ENCODE results near the gene FKBP6.
"Not testable (repeated sequence)": the region's sequence is repeated elsewhere in the genome, so short reads cannot be mapped to it uniquely, and the experiment has no call there.

FKBP6 gene

GRCh38 chr7:73373741-73374140 lies 45.8 kb downstream of the FKBP6 start:
- H3K4me3 ChIP-seq (ENCODE audit: low read length): no peak overlapping the region
- no peaks in the 10 kb centered on the region for H3K9me3 ChIP-seq (replicated peaks; ENCODE audit: insufficient read depth, low read length)
- no peak overlapping the region for H3K9ac ChIP-seq (ENCODE audit: low read length)
- no peaks in the 10 kb centered on the region for H4K20me1 ChIP-seq (ENCODE audit: insufficient read depth, low read length)
- no peaks in the 10 kb centered on the region for H3K4me1 ChIP-seq (ENCODE audit: low read length)
- TF ChIP-seq CTCF (IDR thresholded peaks at IDR 0.05; ENCODE audit: low read length) (no peak), EZH2phosphoT487 (IDR thresholded peaks at IDR 0.05; ENCODE audit: low read length) (no peak), EZH2 (optimal IDR thresholded peaks at IDR 0.05; ENCODE audit: low read depth, low read length) (no peak)
- H2AFZ ChIP-seq (ENCODE audit: low read length): no peak overlapping the region
- H3K9me2 ChIP-seq (replicated peaks; ENCODE audit: insufficient read depth, low read length): no peaks in the 10 kb centered on the region
- no peaks in the 10 kb centered on the region for H3K79me2 ChIP-seq (ENCODE audit: low read length)
- H3K36me3 ChIP-seq (replicated peaks; ENCODE audit: insufficient read depth, low read length): no peaks in the 10 kb centered on the region
- DNase-seq: no peak
- no peaks in the 10 kb centered on the region for H3K27me3 ChIP-seq (replicated peaks; ENCODE audit: insufficient read depth, low read length)
- no peaks in the 10 kb centered on the region for H3F3A ChIP-seq (ENCODE audit: insufficient read depth, low read length)
- no peak overlapping the region for H3K27ac ChIP-seq (ENCODE audit: low read length)
- no peak overlapping the region for H3K4me2 ChIP-seq (ENCODE audit: low read depth, low read length)

GRCh38 chr7:73376262-73376661 lies 48.3 kb downstream of the FKBP6 start:
- H3K9me3 ChIP-seq (replicated peaks; ENCODE audit: insufficient read depth, low read length); DNase-seq; H4K20me1 ChIP-seq (ENCODE audit: insufficient read depth, low read length): not testable (repeated sequence)

GRCh38 chr7:73376671-73377412 lies 48.9 kb downstream of the FKBP6 start:
- Histone ChIP-seq H3K9ac (ENCODE audit: low read length) (no peak overlapping the region), H3K4me1 (ENCODE audit: low read length) (no peaks in the 10 kb centered on the region), H3K4me3 (ENCODE audit: low read length) (no peak overlapping the region), H2AFZ (ENCODE audit: low read length) (no peak overlapping the region), H3F3A (ENCODE audit: insufficient read depth, low read length) (no peaks in the 10 kb centered on the region), H3K27ac (ENCODE audit: low read length) (no peak overlapping the region), H3K36me3 (replicated peaks; ENCODE audit: insufficient read depth, low read length) (no peaks in the 10 kb centered on the region), H4K20me1 (ENCODE audit: insufficient read depth, low read length) (no peaks in the 10 kb centered on the region), H3K79me2 (ENCODE audit: low read length) (no peaks in the 10 kb centered on the region), H3K27me3 (replicated peaks; ENCODE audit: insufficient read depth, low read length) (no peaks in the 10 kb centered on the region), H3K9me3 (replicated peaks; ENCODE audit: insufficient read depth, low read length) (no peaks in the 10 kb centered on the region), H3K9me2 (replicated peaks; ENCODE audit: insufficient read depth, low read length) (no peaks in the 10 kb centered on the region), H3K4me2 (ENCODE audit: low read depth, low read length) (no peak overlapping the region)
- no peak for TF ChIP-seq EZH2 (optimal IDR thresholded peaks at IDR 0.05; ENCODE audit: low read depth, low read length)
- TF ChIP-seq CTCF (IDR thresholded peaks at IDR 0.05; ENCODE audit: low read length): no peak
- TF ChIP-seq EZH2phosphoT487 (IDR thresholded peaks at IDR 0.05; ENCODE audit: low read length): no peak
- no peak for DNase-seq

More at GRCh38 chr7:73376262-73376661, 48.3 kb downstream of the FKBP6 start:
- H3F3A ChIP-seq (ENCODE audit: insufficient read depth, low read length); H3K27me3 ChIP-seq (replicated peaks; ENCODE audit: insufficient read depth, low read length); H3K9me2 ChIP-seq (replicated peaks; ENCODE audit: insufficient read depth, low read length); H3K4me1 ChIP-seq (ENCODE audit: low read length); H3K9ac ChIP-seq (ENCODE audit: low read length); H3K27ac ChIP-seq (ENCODE audit: low read length); H3K4me2 ChIP-seq (ENCODE audit: low read depth, low read length); H3K36me3 ChIP-seq (replicated peaks; ENCODE audit: insufficient read depth, low read length); H3K79me2 ChIP-seq (ENCODE audit: low read length); H3K4me3 ChIP-seq (ENCODE audit: low read length); H2AFZ ChIP-seq (ENCODE audit: low read length): not testable (repeated sequence)

- H4K20me1 ChIP-seq (ENCODE audit: insufficient read depth, low read length); H3K9me3 ChIP-seq (replicated peaks; ENCODE audit: insufficient read depth, low read length); H3K4me2 ChIP-seq (ENCODE audit: low read depth, low read length); H3F3A ChIP-seq (ENCODE audit: insufficient read depth, low read length); H3K4me3 ChIP-seq (ENCODE audit: low read length); H3K36me3 ChIP-seq (replicated peaks; ENCODE audit: insufficient read depth, low read length); H3K79me2 ChIP-seq (ENCODE audit: low read length); H3K9me2 ChIP-seq (replicated peaks; ENCODE audit: insufficient read depth, low read length); H3K27me3 ChIP-seq (replicated peaks; ENCODE audit: insufficient read depth, low read length); H2AFZ ChIP-seq (ENCODE audit: low read length); H3K9ac ChIP-seq (ENCODE audit: low read length); H3K27ac ChIP-seq (ENCODE audit: low read length); H3K4me1 ChIP-seq (ENCODE audit: low read length); DNase-seq: not testable (repeated sequence)
Measured at GRCh38 chr7:73377413-73378200, 49.6 kb downstream of the FKBP6 start.
